Colonic mucosa (tissue), 4 donors: ENCODE measurements around the gene INAFM1. TPM values are rescaled to one million over a fixed set of nuclear protein-coding genes. Genes with fewer than 3 reads are reported as not detected.

ENCODE experiments used
- DNase-seq: peaks from one replicate; pipeline ENCODE4 v3.0.0-alpha.2; 2020
- H3K27ac ChIP-seq: fragments of 200-600 bp; one replicate; pipeline ENCODE4 v1.8.0; 2021
- H3K27me3 ChIP-seq: fragments of 200-600 bp; one replicate; pipeline ENCODE4 v1.8.0; 2021
- H3K36me3 ChIP-seq: fragments of 200-600 bp; one replicate; pipeline ENCODE4 v1.8.0; 2021
- H3K4me1 ChIP-seq: fragments of 200-600 bp; one replicate; pipeline ENCODE4 v1.8.0; 2021; ENCODE audit warnings: mild to moderate bottlenecking
- H3K4me3 ChIP-seq: fragments of 200-600 bp; one replicate; pipeline ENCODE4 v1.8.0; 2021
- H3K9ac ChIP-seq, 2 donors: one replicate each; pipeline ENCODE4 v1.7.0; 2013; ENCODE audit warnings: control low read depth in 2 of 2, low read depth in 2 of 2, low read length in 2 of 2
- H3K9me3 ChIP-seq: fragments of 200-600 bp; one replicate; pipeline ENCODE4 v1.8.0; 2021
- intact Hi-C: fragments of 100-400 bp; cut with DNase I; formaldehyde crosslinking; loops from one replicate; pipeline ENCODE4 v1.14.1; 2022
- total RNA-seq, 2 donors: library from RNA; stranded (reverse); fragmentation: NEBNext Ultra II Directional in 1 of 2; extraction: Animal tissue kit (Norgen Biotek cat#: 25700) in 1 of 2; gene quantifications; one replicate each; pipeline ENCODE4 v1.2.1, GENCODE V29; 2021
- TF ChIP-seq, protein P1 (sequence below): fragments of 200-600 bp; IDR thresholded peaks from one replicate; pipeline ENCODE4 v1.8.0; 2022; ENCODE audit warnings: antibody characterized with exemption, mild to moderate bottlenecking
- donor health status: healthy.
- donor health status: DM: no; HTN: no; CAD: no.
- donor health status: DM: no; HTN: no; CAD: no.

The INAFM1 gene
- total RNA-seq, 2 donors from 2014 or later, result 12.8 to 19.6 TPM

DNA sequence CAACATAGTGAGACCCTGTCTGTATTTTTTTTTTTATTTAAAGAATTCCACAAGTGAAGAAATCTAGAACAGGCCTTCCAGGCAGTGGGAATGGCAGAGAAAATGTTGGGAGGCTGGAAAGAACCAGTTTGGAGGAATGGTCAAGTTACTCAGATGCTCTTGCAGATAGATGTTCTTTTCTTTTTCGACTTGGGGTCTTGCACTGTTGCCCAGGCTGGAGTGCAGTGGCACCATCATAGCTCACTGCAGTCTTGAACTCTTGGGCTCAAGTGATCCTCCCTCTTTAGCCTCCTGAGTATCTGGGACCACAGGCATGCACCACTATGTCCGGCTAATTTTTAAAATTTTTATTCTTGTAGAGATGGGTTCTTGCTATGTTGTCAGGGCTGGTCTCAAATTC is 35.6 kb downstream of the INAFM1 start:
- Histone ChIP-seq H3K9me3 (no peaks in the 10 kb centered on the region), H3K4me3 (peak overlapping the region; percentile 9), H3K4me1 (no peaks in the 10 kb centered on the region), H3K36me3 (no peaks in the 10 kb centered on the region), H3K27me3 (no peaks in the 10 kb centered on the region), H3K27ac (no peak overlapping the region), H3K9ac (peak overlapping the region in 1 of 2 donors; percentile 56)
- no peak for DNase-seq
- intact Hi-C loops, result no loop called here
- TF ChIP-seq, protein P1, sequence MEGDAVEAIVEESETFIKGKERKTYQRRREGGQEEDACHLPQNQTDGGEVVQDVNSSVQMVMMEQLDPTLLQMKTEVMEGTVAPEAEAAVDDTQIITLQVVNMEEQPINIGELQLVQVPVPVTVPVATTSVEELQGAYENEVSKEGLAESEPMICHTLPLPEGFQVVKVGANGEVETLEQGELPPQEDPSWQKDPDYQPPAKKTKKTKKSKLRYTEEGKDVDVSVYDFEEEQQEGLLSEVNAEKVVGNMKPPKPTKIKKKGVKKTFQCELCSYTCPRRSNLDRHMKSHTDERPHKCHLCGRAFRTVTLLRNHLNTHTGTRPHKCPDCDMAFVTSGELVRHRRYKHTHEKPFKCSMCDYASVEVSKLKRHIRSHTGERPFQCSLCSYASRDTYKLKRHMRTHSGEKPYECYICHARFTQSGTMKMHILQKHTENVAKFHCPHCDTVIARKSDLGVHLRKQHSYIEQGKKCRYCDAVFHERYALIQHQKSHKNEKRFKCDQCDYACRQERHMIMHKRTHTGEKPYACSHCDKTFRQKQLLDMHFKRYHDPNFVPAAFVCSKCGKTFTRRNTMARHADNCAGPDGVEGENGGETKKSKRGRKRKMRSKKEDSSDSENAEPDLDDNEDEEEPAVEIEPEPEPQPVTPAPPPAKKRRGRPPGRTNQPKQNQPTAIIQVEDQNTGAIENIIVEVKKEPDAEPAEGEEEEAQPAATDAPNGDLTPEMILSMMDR, result no peak

DNA sequence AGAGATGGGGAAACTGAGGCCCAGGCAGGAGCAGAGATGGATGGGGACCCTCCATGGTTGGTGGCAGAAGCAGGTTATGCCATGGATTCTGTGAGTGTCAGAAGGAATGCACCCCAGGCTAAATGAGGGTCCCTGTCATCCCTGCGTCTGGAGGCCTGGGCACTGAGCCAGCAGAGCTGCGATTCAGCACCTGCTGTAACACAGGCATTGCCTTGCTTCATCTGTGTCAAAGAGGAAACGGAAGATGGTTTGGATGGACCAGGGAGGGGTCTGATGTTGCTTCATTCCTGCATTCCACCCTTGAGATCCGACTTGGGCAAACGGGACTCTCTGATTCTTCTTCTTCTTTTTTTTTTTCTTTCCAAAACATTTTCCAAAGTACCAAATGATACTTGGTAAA is 36.1 kb downstream of the INAFM1 start:
- intact Hi-C loops, result no loop called here
- DNase-seq, result no peak
- Histone ChIP-seq H3K9ac (peak overlapping the region in 1 of 2 donors; percentile 56), H3K4me3 (peak overlapping the region; percentile 9), H3K27me3 (no peaks in the 10 kb centered on the region), H3K9me3 (no peaks in the 10 kb centered on the region), H3K36me3 (no peaks in the 10 kb centered on the region), H3K27ac (no peak overlapping the region), H3K4me1 (no peaks in the 10 kb centered on the region)
- TF ChIP-seq, protein P1, result no peak

GRCh38 chr19:47312366-47313006 is 37.8 kb downstream of the INAFM1 start:
- no peak overlapping the region for H3K9ac ChIP-seq
- intact Hi-C loops, result no loop called here
- DNase-seq, result no peak
- H3K4me3 ChIP-seq, result no peak overlapping the region
- H3K36me3 ChIP-seq, result no peaks in the 10 kb centered on the region
- no peak overlapping the region for H3K27ac ChIP-seq
- TF ChIP-seq, protein P1, result no peak
- H3K27me3 ChIP-seq, result no peaks in the 10 kb centered on the region
- H3K9me3 ChIP-seq, result no peaks in the 10 kb centered on the region
- no peaks in the 10 kb centered on the region for H3K4me1 ChIP-seq

DNA sequence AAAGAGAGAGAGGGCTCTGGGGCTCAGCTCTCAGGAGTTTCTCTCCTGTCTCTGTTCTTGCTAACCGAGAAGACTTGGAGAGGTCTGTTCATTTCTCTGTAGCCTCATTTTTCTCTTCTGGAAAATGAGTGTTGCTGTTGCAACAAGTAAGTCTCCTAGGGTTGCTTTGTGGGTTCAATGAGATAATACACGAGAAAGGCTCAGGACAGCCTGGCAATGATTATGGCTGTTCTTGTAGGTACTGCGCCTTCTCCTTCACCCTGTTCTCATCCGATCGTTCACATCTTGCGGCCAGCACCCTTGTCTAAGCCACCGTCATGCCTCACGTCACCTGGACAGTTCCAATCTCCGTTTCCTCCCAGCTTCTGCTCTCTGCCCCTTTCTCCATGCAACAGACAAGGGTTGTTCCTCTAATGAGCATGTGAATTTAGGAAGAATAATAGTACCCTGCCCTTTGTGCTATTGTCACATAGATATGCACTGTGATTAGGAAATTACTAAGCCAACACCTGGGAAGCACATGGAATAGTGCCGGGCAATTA is 39.1 kb downstream of the INAFM1 start:
- intact Hi-C loops, result no loop called here

DNA sequence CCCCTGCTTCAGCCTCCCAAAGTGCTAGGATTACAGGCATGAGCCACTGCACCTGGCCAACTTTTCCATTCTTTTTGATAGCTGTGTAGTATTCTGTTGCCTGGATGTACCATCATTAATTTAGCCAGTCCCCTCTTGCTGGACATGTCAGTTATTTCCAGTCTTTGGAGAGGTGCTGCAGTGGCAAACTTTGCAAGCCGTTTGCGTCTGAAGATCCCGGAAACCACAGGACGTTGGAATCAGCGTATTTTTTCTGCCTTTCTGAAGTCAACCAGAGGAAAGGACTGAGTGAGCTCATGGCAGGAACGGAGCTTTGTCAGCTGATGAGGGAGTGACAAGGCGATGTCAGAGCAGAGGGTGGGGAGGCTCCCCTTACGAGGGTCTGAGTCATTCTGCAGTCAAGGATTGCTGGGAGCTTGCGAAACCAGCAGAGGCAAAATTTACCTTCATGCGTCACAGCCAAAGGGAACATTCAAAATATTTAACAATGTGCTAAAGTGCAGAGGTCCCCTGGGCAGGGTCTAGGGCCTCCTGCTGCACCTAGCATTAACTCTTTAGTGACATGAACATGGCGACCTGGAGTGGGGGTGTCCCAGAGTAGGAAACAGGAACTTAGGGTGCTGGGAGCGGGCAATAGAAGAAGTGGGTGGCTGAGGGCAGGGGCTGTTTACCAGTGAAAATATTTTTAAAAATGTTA is 40.6 kb downstream of the INAFM1 start:
- TF ChIP-seq, protein P1, result no peak
- H3K9ac ChIP-seq, result no peak overlapping the region
- no peak overlapping the region for H3K27ac ChIP-seq
- no peaks in the 10 kb centered on the region for H3K4me1 ChIP-seq
- H3K27me3 ChIP-seq, result no peaks in the 10 kb centered on the region
- peak; percentile 38 for DNase-seq
- no peaks in the 10 kb centered on the region for H3K36me3 ChIP-seq
- intact Hi-C loops, result no loop called here
- H3K9me3 ChIP-seq, result no peaks in the 10 kb centered on the region
- H3K4me3 ChIP-seq, result no peak overlapping the region

More for the DNA sequence above, 39.1 kb downstream of the INAFM1 start:
- no peaks in the 10 kb centered on the region for H3K9me3 ChIP-seq
- no peak overlapping the region for H3K4me3 ChIP-seq
- no peak overlapping the region for H3K9ac ChIP-seq
- no peak overlapping the region for H3K27ac ChIP-seq
- no peak for DNase-seq
- no peaks in the 10 kb centered on the region for H3K36me3 ChIP-seq
- no peaks in the 10 kb centered on the region for H3K27me3 ChIP-seq
- TF ChIP-seq, protein P1, result no peak
- H3K4me1 ChIP-seq, result no peaks in the 10 kb centered on the region
